GM18870 (cell line): ENCODE results near the gene CIPC.
A peak's percentile ranks its signal among the peaks of the same experiment; 100 is the strongest.

Experiments used
- ATAC-seq: cut with Tn5 transposase; IDR thresholded peaks from one replicate; pipeline ENCODE4 v1.9.1; 2021; ENCODE audit warnings: moderate library complexity; ENCODE audit not compliant: unreplicated experiment

Gene CIPC

GRCh38 chr14:77068517-77069200, 29.4 kb upstream of the CIPC start:
- ATAC-seq, result no peak

GRCh38 chr14:77069551-77069950, 28.5 kb upstream of the CIPC start:
- no peak for ATAC-seq

- no peak for ATAC-seq
These were observed 26.1 kb upstream of the CIPC start for GRCh38 chr14:77071938-77072388.

GRCh38 chr14:77074969-77075368, 23.1 kb upstream of the CIPC start:
- ATAC-seq, result no peak

- no peak for ATAC-seq
These were observed 21.9 kb upstream of the CIPC start for GRCh38 chr14:77076113-77076631.

GRCh38 chr14:77077040-77077439, 21.0 kb upstream of the CIPC start:
- no peak for ATAC-seq

- no peak for ATAC-seq
These were observed 15.7 kb upstream of the CIPC start for GRCh38 chr14:77082356-77082755.

GRCh38 chr14:77083082-77083481, 15.0 kb upstream of the CIPC start:
- no peak for ATAC-seq

GRCh38 chr14:77084985-77085384, 13.1 kb upstream of the CIPC start:
- no peak for ATAC-seq

GRCh38 chr14:77085538-77085937, 12.5 kb upstream of the CIPC start:
- no peak for ATAC-seq

- ATAC-seq, result no peak
These were observed 11.9 kb upstream of the CIPC start for GRCh38 chr14:77086017-77086727.

GRCh38 chr14:77086951-77087350, 11.1 kb upstream of the CIPC start:
- no peak for ATAC-seq

GRCh38 chr14:77087631-77088030, 10.4 kb upstream of the CIPC start:
- no peak for ATAC-seq

GRCh38 chr14:77088219-77088618, 9.8 kb upstream of the CIPC start:
- no peak for ATAC-seq

- ATAC-seq, result no peak
These were observed 9.4 kb upstream of the CIPC start for GRCh38 chr14:77088645-77089044.

GRCh38 chr14:77091518-77091917, 6.5 kb upstream of the CIPC start:
- ATAC-seq, result no peak

- ATAC-seq, result no peak
These were observed 5.4 kb upstream of the CIPC start for GRCh38 chr14:77092676-77093075.

- no peak for ATAC-seq
These were observed 3.3 kb upstream of the CIPC start for GRCh38 chr14:77094672-77095284.

- peak; percentile 17 for ATAC-seq
These were observed 905 bp upstream of the CIPC start for GRCh38 chr14:77097006-77097699.

- no peak for ATAC-seq
These were observed 683 bp downstream of the CIPC start for GRCh38 chr14:77098529-77099353.
